ENCODE data around the gene IGFLR1.

- TF ChIP-seq CTCF (IDR thresholded peaks at IDR 0.05; ENCODE audit: extremely low read depth in 1 of 2, insufficient read depth in 1 of 2, low read depth in 1 of 2, low read length in 2 of 2), result no peak
- no peak for TF ChIP-seq FOS (IDR thresholded peaks at IDR 0.05; ENCODE audit: borderline replicate concordance, insufficient read depth, low read length)
- no peak for TF ChIP-seq POLR2A (IDR thresholded peaks at IDR 0.05; ENCODE audit: low read depth, low read length)
- TF ChIP-seq, protein P1, sequence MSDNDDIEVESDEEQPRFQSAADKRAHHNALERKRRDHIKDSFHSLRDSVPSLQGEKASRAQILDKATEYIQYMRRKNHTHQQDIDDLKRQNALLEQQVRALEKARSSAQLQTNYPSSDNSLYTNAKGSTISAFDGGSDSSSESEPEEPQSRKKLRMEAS (IDR thresholded peaks at IDR 0.05; ENCODE audit: insufficient read depth, insufficient read length), result no peak
- TF ChIP-seq POLR2AphosphoS5 (IDR thresholded peaks at IDR 0.05; ENCODE audit: insufficient read depth, low read depth, low read length), result no peak
These were observed 35.0 kb upstream of the IGFLR1 start for GRCh38 chr19:35777086-35777841.
